GM12892 (cell line): Measurements from ENCODE around the gene CHADL.

ENCODE experiments used
- POLR2A ChIP-seq: IDR thresholded peaks from 2 replicates; pipeline ENCODE4 v1.6.1; 2011; ENCODE audit warnings: low read depth, low read length, control low read depth
- POLR2AphosphoS5 ChIP-seq: IDR thresholded peaks from 2 replicates; pipeline ENCODE4 v1.6.1; 2011; ENCODE audit warnings: low read depth, low read length, control low read depth
- TAF1 ChIP-seq: IDR thresholded peaks from 2 replicates; pipeline ENCODE4 v1.6.1; 2011; ENCODE audit warnings: low read depth, mild to moderate bottlenecking, control low read depth, low read length, borderline replicate concordance

DNA sequence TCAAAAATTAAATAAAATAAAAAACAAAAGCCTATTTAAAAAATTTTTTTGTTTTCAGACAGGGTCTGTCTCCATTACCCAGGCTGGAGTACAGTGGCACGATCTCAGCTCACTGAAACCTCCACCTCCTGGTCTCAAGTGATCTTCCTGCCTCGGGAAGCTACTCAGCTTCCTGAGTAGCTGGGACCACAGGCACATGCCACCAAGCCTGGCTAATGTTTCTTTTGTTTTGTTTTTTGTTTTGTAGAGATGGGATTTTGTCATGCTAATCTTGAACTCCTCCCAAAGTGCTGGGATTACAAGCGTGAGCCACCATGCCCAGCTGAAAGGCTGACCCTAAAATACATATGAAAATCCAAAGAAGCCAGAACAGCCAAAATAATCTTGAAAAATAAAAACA lies 56.1 kb downstream of the CHADL start:
- TF ChIP-seq POLR2AphosphoS5 (no peak), POLR2A (no peak), TAF1 (no peak)
